Prostate gland (tissue), 2 donors: Measurements from ENCODE around the gene HPS3.

Source experiments
- CTCF ChIP-seq, 4 experiments: fragments of 200-600 bp in 2 of 4; fragments of 450-650 bp in 2 of 4; sonication (generic) in 2 of 4; IDR thresholded peaks; 1 replicate in 3 of 4; 2 replicates in 1 of 4; pipeline ENCODE4 v1.5.1; 2016 to 2019; ENCODE audit warnings: antibody characterized with exemption in 4 of 4, mild to moderate bottlenecking in 2 of 4, moderate library complexity in 2 of 4
- POLR2A ChIP-seq: fragments of 450-650 bp; IDR thresholded peaks from one replicate; pipeline ENCODE4 v1.6.1; 2016; ENCODE audit warnings: antibody characterized with exemption, mild to moderate bottlenecking

- TF ChIP-seq CTCF (IDR thresholded peaks at IDR 0.05) = no peak
- TF ChIP-seq POLR2A = no peak
These were observed 69.2 kb downstream of the HPS3 start for GRCh38 chr3:149198611-149199010.
